IPS DF 4.7 (cell line): ENCODE data around the gene CLMP.
"Not testable (repeated sequence)": the region's sequence is repeated elsewhere in the genome, so short reads cannot be mapped to it uniquely, and the experiment has no call there.

Experiments used
- DNase-seq: peaks from one replicate; pipeline ENCODE4 v3.0.0-alpha.2; 2013; ENCODE audit warnings: low spot score; ENCODE audit errors: extremely low read depth

Gene CLMP

DNA sequence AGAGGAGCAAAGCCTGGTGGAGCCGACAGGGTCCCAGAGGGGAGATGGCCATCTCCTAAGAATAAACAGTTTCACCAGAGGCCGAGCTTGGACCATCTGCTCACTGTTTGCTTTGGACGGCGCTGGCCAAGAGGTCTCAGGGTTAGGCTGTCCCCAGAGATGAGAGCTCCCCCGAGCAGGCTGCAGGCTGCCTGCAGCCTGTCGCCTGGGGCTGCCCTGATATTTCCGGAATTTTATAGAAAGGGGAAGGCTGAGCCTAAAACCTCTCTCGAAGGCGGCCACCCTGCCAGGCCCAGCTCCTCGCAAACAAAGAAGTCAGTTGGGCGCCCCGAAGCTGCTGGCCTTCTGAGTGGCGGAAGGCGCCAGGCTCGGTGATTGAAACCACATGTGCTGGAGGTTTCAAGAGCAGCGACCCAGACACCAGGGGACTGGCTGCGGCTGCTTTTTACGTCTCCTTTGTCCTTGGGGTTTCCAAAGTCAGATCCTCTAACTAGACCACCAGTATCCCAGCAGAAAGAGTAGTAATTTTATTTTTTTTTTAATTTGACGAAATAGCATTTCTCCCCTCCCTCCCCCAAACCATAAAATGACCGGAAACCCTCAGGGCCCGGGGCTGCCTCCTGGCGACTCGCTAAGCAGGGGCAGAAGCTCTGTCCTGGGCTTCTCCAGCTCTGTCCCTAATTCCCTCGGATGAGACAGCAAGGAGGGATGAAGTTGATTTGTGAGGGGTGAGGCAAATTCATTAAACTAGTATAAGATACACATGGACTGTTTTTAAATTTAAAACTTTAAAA, 57.4 kb downstream of the CLMP start:
- no peak for DNase-seq

DNA sequence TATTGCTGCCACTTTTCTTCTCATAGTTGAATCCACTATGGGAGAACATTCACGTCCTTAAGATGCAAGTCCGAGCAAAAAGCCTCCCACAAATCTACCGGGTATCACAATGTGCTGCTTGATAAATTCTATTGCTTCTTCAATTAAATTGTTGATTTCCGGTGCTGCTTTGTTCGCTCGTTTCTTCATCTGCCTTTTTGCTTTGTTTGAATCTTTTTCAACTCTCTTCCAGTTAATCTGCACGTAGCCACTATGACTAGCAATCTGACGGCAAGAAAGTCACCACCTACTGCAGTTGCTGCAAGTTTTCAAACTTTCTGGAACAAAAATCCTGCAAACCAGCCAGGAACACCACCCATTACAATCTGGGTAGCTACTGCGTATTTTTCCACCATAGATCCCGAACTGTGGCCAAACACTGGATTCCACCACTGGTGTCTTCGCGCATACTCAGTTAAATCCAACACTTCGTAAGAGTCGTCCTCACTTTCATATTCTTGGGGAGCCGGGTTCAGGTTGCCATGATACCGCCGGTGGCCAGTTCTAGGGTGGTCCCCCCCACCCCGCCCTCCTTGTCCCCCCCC, 59.1 kb downstream of the CLMP start:
- DNase-seq: no peak

DNA sequence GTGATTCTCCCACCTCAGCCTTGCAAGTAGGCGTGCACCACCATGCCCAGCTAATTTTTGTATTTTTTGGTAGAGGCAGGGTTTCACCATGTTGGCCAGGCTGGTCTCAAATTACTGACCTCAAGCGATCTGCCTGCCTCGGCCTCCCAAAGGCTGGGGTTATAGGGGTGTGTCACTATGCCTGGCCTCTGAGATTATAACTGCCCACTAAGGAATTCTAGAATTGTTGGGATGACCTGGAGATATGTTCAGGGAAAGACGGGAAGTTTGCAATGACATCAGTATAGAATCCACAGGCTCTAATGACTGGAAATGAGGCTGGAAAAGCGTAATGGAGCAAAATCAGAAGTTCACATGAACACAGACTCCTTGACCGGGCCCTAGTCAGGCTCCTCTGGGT, 62.2 kb downstream of the CLMP start:
- DNase-seq: no peak

GRCh38 chr11:123132034-123132766, 62.8 kb downstream of the CLMP start:
- not testable (repeated sequence) for DNase-seq

DNA sequence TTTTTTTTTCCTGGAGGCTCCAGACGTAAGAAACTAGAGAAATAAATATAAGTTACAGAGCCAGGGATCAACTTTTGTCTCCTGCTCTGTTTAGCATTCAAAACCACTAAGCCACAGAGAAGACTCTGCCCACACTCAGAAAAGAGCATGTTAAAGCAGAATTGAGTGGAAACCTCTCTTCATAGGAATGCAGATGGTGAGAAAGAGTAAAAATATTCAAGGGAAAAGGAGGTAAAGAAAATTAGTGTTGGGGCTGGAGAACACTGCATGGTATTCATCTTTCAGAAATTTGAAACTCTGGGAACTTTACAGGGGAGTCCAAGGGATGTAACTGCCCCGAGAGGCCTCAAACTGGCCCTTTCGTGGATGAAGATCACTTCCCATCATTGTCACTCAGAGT, 65.1 kb downstream of the CLMP start:
- no peak for DNase-seq

DNA sequence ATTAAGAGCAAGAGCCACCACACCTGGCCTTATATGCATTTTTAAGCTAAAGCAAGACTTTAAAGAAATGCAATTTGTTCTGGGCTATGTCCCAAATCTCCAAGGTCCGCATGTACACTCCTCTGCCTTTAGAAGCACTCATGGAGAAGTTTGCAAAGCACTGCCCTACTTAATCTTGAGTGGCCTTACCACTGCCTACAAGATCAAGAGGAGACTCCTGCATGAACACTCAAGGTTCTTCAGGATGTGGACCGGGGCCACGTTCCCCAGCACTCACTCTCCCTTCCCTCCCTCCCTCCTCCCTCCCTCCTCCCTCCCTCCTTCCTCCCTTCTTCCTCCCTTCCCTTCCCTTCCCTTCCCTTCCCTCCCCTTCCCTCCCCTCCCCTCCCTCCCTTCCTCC, 69.9 kb downstream of the CLMP start:
- DNase-seq: no peak

GRCh38 chr11:123122852-123123251, 72.2 kb downstream of the CLMP start:
- no peak for DNase-seq

DNA sequence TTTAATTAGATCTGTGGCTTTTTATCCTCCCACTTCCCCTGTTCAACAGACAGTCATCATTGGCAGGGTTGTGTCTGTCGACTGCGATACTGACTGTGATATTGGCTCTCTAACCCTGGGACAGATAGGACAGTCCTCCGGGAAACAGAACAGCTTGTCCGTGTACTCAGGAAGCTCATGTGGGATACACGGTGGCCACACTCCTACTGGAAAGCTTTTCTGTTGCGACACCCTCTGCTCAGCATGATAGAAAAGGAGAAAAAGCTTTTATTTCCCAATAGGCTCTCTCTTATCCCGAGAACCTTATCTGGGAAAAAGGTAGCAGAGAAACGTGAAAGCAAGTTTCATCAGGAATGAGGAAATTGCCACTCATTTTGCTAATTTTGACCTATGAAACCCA, 72.7 kb downstream of the CLMP start:
- DNase-seq: no peak

DNA sequence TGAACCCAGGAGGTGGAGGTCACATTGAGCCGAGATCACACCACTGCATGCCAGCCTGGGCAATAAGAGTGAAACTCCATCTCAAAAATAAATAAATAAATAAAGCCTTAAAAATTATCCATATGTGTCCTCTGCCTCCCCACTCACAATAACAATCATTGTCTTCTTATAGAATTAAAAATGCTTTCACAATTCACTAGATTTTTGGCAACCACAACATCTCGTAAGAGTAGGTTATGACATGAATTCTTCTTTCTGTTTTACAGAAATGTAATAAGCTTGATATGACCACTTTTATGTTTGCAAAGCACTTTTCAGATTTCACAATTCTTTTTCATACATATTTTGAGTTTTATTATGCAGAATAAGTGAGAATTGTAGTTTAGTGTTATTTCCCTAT, 78.6 kb downstream of the CLMP start:
- no peak for DNase-seq

DNA sequence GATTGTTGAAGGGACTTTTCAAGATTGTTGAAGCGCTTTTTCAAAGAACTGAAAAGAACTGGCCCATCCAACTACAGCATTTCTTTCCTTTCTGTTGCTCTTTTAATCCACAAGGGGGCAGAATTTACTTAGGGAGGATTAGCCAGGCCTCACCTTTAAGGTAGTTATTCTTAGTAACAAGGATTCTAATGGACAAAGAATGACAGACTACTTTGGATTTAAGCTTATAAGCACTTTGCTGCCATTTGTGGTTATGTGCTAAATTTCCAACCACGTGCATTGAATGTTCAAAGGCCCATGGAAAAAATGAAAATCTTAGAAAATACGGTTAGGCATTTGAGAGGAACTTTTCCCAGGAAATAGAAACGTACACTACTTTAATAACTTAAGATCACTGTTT, 83.6 kb downstream of the CLMP start:
- peak; percentile 14 for DNase-seq

GRCh38 chr11:123110397-123110796, 84.7 kb downstream of the CLMP start:
- DNase-seq: no peak

- no peak for DNase-seq
These were observed 87.0 kb downstream of the CLMP start for GRCh38 chr11:123107945-123108495.

DNA sequence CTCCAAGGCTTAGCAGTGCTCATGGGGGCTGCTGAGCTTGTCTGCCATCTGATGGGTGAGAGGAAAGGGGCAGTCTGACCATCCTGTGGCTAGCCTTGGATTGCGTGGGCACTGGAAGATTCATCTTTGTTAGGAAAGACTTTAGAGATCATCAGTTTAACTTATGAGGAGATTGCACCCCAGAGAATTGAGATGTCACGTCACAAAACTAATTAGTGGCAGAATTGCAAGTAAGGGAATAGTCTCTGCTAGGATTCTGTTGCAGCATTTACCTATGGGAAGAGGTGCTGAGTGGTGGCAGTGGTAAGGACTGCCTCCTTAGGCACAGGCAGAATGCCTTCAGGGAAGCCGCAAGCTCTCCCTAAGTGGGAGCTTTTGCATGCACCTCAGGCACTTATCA, 90.4 kb downstream of the CLMP start:
- DNase-seq: no peak

DNA sequence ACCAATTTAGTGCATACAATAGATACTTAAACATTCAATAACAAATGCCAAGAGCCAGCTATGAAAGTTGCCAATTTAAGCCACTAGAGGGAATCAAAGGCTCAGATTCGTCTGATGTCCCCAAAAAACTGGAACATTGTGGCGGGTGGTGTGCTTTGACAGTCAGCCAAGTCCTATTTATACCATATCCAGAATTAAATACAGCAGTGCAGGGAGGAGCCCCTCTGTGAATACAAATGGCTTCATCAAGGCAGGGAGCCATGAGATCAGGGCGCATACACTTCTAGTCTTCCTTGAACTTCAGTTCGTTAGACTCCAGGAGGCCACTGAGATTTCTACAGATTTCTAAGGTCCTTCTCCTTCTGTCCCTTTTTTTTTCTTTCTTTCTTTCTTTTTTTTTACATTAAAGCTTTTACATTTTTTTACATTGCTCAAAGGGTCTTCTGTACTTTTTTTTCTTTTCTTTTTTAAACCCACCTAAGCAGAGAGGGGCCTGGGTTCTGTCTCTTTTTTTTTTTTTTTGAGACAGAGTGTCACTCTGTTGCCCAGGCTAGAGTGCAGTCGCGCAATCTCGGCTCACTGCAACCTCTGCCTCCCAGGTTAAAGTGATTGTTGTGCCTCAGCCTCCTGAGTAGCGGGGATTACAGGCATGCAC, 91.6 kb downstream of the CLMP start:
- DNase-seq: peak; percentile 19

- no peak for DNase-seq
These were observed 94.5 kb downstream of the CLMP start for GRCh38 chr11:123100379-123101085.

DNA sequence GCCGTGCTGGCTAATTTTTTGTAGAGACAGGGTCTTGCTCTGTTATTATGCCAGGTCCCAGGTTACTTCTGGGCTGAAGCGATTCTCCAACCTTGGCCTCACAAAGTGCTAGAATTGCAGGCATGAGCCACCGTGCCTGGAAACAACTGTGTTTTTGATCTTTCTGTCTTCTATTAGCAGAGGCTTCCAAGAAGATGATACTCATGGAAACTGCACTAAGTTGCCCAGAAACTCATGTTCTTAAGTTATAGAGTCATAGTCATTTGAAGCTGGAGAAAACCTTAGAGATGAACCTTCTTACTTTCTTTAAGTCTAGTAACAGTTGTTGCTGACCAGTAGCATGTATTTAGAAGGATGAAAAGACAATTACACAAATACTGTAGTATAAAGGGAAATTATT, 96.1 kb downstream of the CLMP start:
- no peak for DNase-seq

DNA sequence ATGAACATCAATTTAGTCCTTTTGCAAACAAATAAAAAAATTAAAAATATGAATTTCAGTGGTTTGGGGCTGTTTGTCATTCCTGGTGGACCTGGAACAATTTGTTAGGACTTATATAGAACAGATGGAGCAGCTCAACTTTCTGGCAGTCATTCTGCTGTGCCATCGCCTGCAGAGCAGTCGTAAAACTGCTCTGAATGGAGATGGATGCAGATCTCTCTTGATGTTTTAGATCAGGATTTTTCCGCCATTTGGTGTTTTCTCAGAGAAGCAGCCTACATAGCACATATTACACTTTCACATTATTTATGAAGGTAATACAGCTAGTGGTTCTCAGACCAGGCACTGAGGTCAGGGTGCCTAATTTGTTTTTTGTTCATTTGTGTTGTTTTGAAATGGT, 101.3 kb downstream of the CLMP start:
- no peak for DNase-seq

GRCh38 chr11:123091506-123091905, 103.5 kb downstream of the CLMP start:
- no peak for DNase-seq

DNA sequence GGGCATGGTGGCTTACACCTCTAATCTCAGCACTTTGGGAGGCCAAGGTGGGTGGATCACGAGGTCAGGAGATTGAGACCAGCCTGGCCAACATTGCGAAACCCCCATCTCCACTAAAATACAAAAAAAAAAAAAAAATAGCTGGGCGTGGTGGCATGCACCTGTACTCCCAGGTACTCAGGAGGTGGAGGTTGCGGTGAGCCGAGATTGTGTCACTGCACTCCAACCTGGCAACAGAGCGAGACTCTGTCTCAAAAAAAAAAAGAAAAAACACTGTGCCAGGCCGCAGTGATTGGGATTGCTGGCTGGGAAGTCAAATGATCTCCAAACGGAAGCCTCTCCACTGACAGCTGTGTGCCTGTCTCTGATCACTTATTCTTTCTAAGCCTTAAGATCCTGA, 104.9 kb downstream of the CLMP start:
- DNase-seq: not testable (repeated sequence)

GRCh38 chr11:123088896-123089295, 106.2 kb downstream of the CLMP start:
- DNase-seq: not testable (repeated sequence)

DNA sequence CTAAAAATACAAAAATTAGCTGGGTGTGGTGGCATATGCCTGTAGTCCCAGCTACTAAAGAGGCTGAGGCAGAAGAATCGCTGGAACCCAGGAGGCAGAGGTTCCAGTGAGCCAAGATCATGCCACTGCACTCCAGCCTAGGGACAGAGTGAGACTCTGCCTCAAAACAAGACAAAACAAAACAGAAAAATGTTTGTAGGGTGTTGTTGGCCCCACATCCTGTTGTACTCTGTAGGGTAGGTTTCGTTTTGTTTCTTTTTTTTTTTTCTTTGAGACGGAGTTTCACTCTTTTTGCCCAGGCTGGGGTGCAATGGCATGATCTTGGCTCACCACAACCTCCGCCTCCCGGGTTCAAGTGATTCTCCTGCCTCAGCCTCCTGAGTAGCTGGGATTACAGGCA, 107.4 kb downstream of the CLMP start:
- not testable (repeated sequence) for DNase-seq
